NCI-H187 (cell line): ENCODE results near the gene FAM181A.

ENCODE experiments used
- DNase-seq, 2 experiments: peaks; one replicate each; lab custom pipeline; 2025; lab: John Stamatoyannopoulos, UW

Gene FAM181A

GRCh38 chr14:93929048-93929535, 1.9 kb downstream of the FAM181A start:
- DNase-seq = no peak

GRCh38 chr14:93929657-93930056, 2.5 kb downstream of the FAM181A start:
- no peak for DNase-seq

- no peak for DNase-seq
Observed at GRCh38 chr14:93930296-93930988, 3.3 kb downstream of the FAM181A start.

- DNase-seq = no peak
Observed at GRCh38 chr14:93930989-93931307, 3.8 kb downstream of the FAM181A start.

- no peak for DNase-seq
Observed at GRCh38 chr14:93932642-93933041, 5.5 kb downstream of the FAM181A start.

GRCh38 chr14:93935213-93935612, 8.1 kb downstream of the FAM181A start:
- DNase-seq = no peak

- DNase-seq = no peak
Observed at GRCh38 chr14:93936245-93936644, 9.1 kb downstream of the FAM181A start.

GRCh38 chr14:93936926-93937325, 9.8 kb downstream of the FAM181A start:
- no peak for DNase-seq

- DNase-seq = no peak
Observed at GRCh38 chr14:93937519-93937918, 10.4 kb downstream of the FAM181A start.

- DNase-seq = no peak
Observed at GRCh38 chr14:93938751-93939303, 11.7 kb downstream of the FAM181A start.

- DNase-seq = peak in 1 of 2 experiments; percentile 55
Observed at GRCh38 chr14:93939304-93940229, 12.4 kb downstream of the FAM181A start.

- DNase-seq = no peak
Observed at GRCh38 chr14:93940437-93940836, 13.3 kb downstream of the FAM181A start.

GRCh38 chr14:93941293-93941910, 14.3 kb downstream of the FAM181A start:
- DNase-seq = peak; percentile 4 to 16

- no peak for DNase-seq
Observed at GRCh38 chr14:93943052-93943451, 15.9 kb downstream of the FAM181A start.

- no peak for DNase-seq
Observed at GRCh38 chr14:93943930-93944329, 16.8 kb downstream of the FAM181A start.

GRCh38 chr14:93944348-93945069, 17.4 kb downstream of the FAM181A start:
- DNase-seq = no peak

GRCh38 chr14:93945070-93945399, 17.9 kb downstream of the FAM181A start:
- no peak for DNase-seq

GRCh38 chr14:93946104-93946503, 19.0 kb downstream of the FAM181A start:
- DNase-seq = no peak

- DNase-seq = no peak
Observed at GRCh38 chr14:93946541-93947090, 19.5 kb downstream of the FAM181A start.

GRCh38 chr14:93947282-93947681, 20.1 kb downstream of the FAM181A start:
- no peak for DNase-seq

- DNase-seq = no peak
Observed at GRCh38 chr14:93949511-93950075, 22.4 kb downstream of the FAM181A start.
